Liver (tissue), 9 donors: ENCODE results near the gene LHFPL2. TPM values are rescaled to one million over a fixed set of nuclear protein-coding genes. Genes with fewer than 3 reads are reported as not detected.

Experiments used
- DNase-seq: peaks from one replicate; pipeline ENCODE4 v3.0.0-alpha.2; 2017; ENCODE audit warnings: low spot score
- H3K27ac ChIP-seq, 2 donors: one replicate each; pipeline ENCODE4 v1.7.0; 2013; ENCODE audit warnings: inconsistent platforms in 2 of 2, low read length in 2 of 2, control low read depth in 1 of 2, low read depth in 1 of 2, mild to moderate bottlenecking in 1 of 2
- H3K27me3 ChIP-seq, 4 donors: one replicate each; pipeline versions ENCODE4 v1.6.1 to v1.7.0; 2013; ENCODE audit warnings: low read length in 3 of 4, inconsistent platforms in 1 of 4, mild to moderate bottlenecking in 1 of 4, moderate library complexity in 1 of 4; ENCODE audit not compliant: control insufficient read depth in 4 of 4, insufficient read depth in 4 of 4
- H3K36me3 ChIP-seq, 4 donors: one replicate each; pipeline versions ENCODE4 v1.6.1 to v1.7.0; 2013; ENCODE audit warnings: low read length in 3 of 4, mild to moderate bottlenecking in 3 of 4, low read depth in 1 of 4, moderate library complexity in 1 of 4; ENCODE audit not compliant: control insufficient read depth in 4 of 4, insufficient read depth in 3 of 4
- H3K4me1 ChIP-seq, 4 donors: one replicate each; pipeline versions ENCODE4 v1.6.1 to v1.7.0; 2013; ENCODE audit warnings: low read length in 3 of 4, mild to moderate bottlenecking in 3 of 4, moderate library complexity in 1 of 4; ENCODE audit not compliant: control insufficient read depth in 4 of 4, insufficient read depth in 4 of 4
- H3K4me3 ChIP-seq, 3 donors: one replicate each; pipeline versions ENCODE4 v1.6.1 to v1.7.0; 2013; ENCODE audit warnings: low read length in 3 of 3, control low read depth in 1 of 3, low read depth in 1 of 3, mild to moderate bottlenecking in 1 of 3
- H3K9ac ChIP-seq, 2 donors: one replicate each; pipeline ENCODE4 v1.7.0; 2013; ENCODE audit warnings: low read length in 2 of 2, mild to moderate bottlenecking in 2 of 2, moderate library complexity in 2 of 2, control low read depth in 1 of 2, low read depth in 1 of 2
- H3K9me3 ChIP-seq, 4 donors: one replicate each; pipeline versions ENCODE4 v1.6.1 to v1.7.0; 2013; ENCODE audit warnings: low read length in 3 of 4; ENCODE audit not compliant: control insufficient read depth in 4 of 4
- ATF3 ChIP-seq: IDR thresholded peaks from 2 replicates; pipeline ENCODE4 v1.6.1; 2016; ENCODE audit warnings: antibody characterized with exemption
- CTCF ChIP-seq: fragments of 150-350 bp; IDR thresholded peaks from 2 replicates; pipeline ENCODE4 v1.5.1; 2017; ENCODE audit warnings: improper control_type of control experiment, low read depth, low read length; ENCODE audit not compliant: missing input control
- EGR1 ChIP-seq, 2 donors: IDR thresholded peaks; 2 replicates each; pipeline ENCODE4 v1.6.1; 2016 to 2018; ENCODE audit warnings: antibody characterized with exemption in 2 of 2, low read depth in 2 of 2
- FOXA1 ChIP-seq: IDR thresholded peaks from 2 replicates; pipeline ENCODE4 v1.6.1; 2016; ENCODE audit warnings: antibody characterized with exemption
- FOXA2 ChIP-seq: IDR thresholded peaks from 2 replicates; pipeline ENCODE4 v1.6.1; 2016; ENCODE audit warnings: antibody characterized with exemption
- GABPA ChIP-seq, 2 donors: IDR thresholded peaks in 1 of 2; conservative IDR thresholded peaks in 1 of 2; 2 replicates each; pipeline ENCODE4 v1.6.1; 2016; ENCODE audit warnings: antibody characterized with exemption in 2 of 2, mild to moderate bottlenecking in 1 of 2, moderate library complexity in 1 of 2
- HNF4A ChIP-seq, 2 donors: conservative IDR thresholded peaks; 2 replicates each; pipeline ENCODE4 v1.6.1; 2016; ENCODE audit warnings: antibody characterized with exemption in 2 of 2, mild to moderate bottlenecking in 2 of 2
- HNF4G ChIP-seq: IDR thresholded peaks from 2 replicates; pipeline ENCODE4 v1.6.1; 2016; ENCODE audit warnings: antibody characterized with exemption
- JUND ChIP-seq, 2 donors: IDR thresholded peaks; 2 replicates each; pipeline ENCODE4 v1.6.1; 2016; ENCODE audit warnings: antibody characterized with exemption in 2 of 2
- NR2F2 ChIP-seq: IDR thresholded peaks from 2 replicates; pipeline ENCODE4 v1.6.1; 2016; ENCODE audit warnings: antibody characterized with exemption
- RAD21 ChIP-seq, 2 donors: IDR thresholded peaks; 2 replicates each; pipeline ENCODE4 v1.6.1; 2016; ENCODE audit warnings: antibody characterized with exemption in 2 of 2, mild to moderate bottlenecking in 2 of 2
- RXRA ChIP-seq, 2 donors: IDR thresholded peaks; 2 replicates each; pipeline ENCODE4 v1.6.1; 2017 to 2018; ENCODE audit warnings: antibody characterized with exemption in 2 of 2, mild to moderate bottlenecking in 1 of 2
- TAF1 ChIP-seq: conservative IDR thresholded peaks from 2 replicates; pipeline ENCODE4 v1.6.1; 2016; ENCODE audit warnings: antibody characterized with exemption, mild to moderate bottlenecking
- YY1 ChIP-seq: IDR thresholded peaks from 2 replicates; pipeline ENCODE4 v1.6.1; 2016; ENCODE audit warnings: antibody characterized with exemption, mild to moderate bottlenecking
- WGBS: extraction: QIAGEN DNeasy Blood & Tissue Kit; methylation state at CpG from one replicate; pipeline ENCODE4 v1.1.7; 2013; 5-methylcytosine and 5-hydroxymethylcytosine counted together
- polyA plus RNA-seq, 2 donors: library from polyadenylated mRNA; stranded (reverse) in 1 of 2; unstranded in 1 of 2; fragments of 200-250 nt in 1 of 2; fragments of >200 nt in 1 of 2; fragmentation: Nextera tagmentation in 1 of 2; extraction: Ambion mirVana in 1 of 2; gene quantifications; one replicate each; pipeline versions ENCODE4 v1.2.1 to v1.2.3, GENCODE V29; 2013 to 2015
- total RNA-seq, 2 donors: library from RNA; depleted of rRNA; stranded (reverse); fragments of >200 nt; gene quantifications; one replicate each; pipeline ENCODE4 v1.2.3, GENCODE V29; 2014
- TF ChIP-seq, protein P1 (sequence below): IDR thresholded peaks from 2 replicates; pipeline ENCODE4 v1.6.1; 2016; ENCODE audit warnings: antibody characterized with exemption
- donor health status: healthy.
- donor health status: healthy.
- donor health status: healthy.
- donor health status: healthy.
- donor health status: healthy.

Gene LHFPL2
- total and polyA plus RNA-seq, 4 donors, result 1.6 to 9.4 (median 5.6) TPM

DNA sequence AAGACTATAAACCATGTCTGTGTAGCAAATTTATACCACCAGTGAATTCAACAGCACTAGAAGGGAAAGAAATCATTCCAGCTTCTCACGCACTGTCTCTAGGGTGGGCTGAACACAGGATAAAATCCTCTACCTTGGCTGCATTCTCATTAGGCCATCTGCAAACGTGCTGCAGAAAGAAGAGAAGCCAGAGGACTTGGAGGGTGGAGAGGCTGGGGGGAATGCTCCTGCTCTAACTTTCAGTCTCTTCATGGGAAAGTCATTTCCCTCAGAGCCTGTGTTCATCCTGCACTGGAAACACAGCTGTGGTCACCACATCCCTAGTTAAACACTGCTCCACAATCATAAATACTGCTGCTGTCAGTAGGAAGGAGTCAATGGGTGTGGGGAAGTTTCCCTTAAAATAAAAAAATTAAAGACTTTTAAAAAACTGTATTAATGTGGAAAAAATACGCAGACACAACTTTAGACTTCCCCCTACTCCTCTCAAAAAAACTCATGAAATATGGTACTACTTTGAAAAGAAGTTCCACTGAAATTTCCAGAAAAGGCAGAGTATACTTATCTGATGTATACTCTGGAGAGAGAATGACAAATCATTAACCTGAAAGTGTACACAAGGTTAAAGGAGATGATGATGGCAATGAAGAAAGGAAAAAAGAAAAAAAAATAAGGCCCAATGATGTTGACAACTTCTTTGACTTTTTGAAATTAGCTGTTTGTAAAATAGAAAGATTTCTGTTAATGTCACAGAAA is 46.8 kb downstream of the LHFPL2 start:
- H3K27me3 ChIP-seq, result no peaks in the 10 kb centered on the region
- 91% methylated on average over 3 of the region's 3 CpGs for WGBS
- no peak overlapping the region for H3K9ac ChIP-seq
- H3K4me1 ChIP-seq, result no peaks in the 10 kb centered on the region
- H3K27ac ChIP-seq, result no peak overlapping the region
- H3K4me3 ChIP-seq, result no peak overlapping the region
- no peak for TF ChIP-seq CTCF
- TF ChIP-seq YY1, result no peak
- TF ChIP-seq HNF4A (conservative IDR thresholded peaks at IDR 0.05), result no peak
- TF ChIP-seq ATF3, result no peak
- TF ChIP-seq EGR1 (IDR thresholded peaks at IDR 0.05; ENCODE audit: low read depth in 2 of 2), result no peak
- no peak for TF ChIP-seq RAD21 (IDR thresholded peaks at IDR 0.05)
- no peak for TF ChIP-seq HNF4G
- TF ChIP-seq FOXA2, result no peak
- no peak for TF ChIP-seq RXRA (IDR thresholded peaks at IDR 0.05)
- no peak for DNase-seq
- H3K9me3 ChIP-seq, result no peaks in the 10 kb centered on the region
- H3K36me3 ChIP-seq, result no peaks in the 10 kb centered on the region

DNA sequence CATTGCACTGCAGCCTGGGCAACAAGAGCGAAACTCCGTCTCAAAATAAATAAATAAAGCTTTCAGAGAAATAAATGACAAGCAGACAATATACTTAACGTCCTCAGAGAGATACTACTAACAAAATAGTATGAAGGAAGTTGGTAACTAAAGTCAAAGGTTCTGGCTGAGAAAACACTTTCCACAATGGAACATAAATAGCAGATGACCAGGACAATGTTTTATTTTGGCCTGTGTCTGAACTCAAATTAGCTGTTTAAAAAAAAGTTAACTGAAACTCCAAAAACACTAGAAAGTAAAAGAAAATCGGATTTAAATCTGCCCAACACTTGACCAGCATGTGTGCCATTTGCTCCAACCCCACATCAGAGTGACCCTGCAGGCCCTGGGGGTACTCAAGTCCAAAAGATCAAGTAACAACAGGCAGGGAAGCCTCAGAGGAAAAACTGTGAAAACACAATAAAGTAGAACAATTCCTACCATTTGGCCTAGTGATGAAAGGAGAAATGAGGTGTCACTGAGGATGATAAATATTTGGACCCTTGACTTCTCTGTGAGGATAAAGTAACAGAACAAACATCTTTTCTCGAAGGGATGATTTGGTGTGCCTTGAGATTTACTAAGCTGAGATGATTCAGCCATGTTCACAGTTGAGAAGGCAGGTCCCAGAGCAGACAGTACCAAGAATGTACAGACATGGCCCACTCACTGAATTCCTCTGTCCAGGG is 47.7 kb downstream of the LHFPL2 start:
- no peak for DNase-seq
- Histone ChIP-seq H3K27me3 (no peaks in the 10 kb centered on the region), H3K4me1 (no peaks in the 10 kb centered on the region), H3K4me3 (no peak overlapping the region), H3K9ac (no peak overlapping the region), H3K27ac (no peak overlapping the region), H3K9me3 (no peaks in the 10 kb centered on the region), H3K36me3 (no peaks in the 10 kb centered on the region)
- no peak for TF ChIP-seq GABPA (IDR thresholded peaks at IDR 0.05 in 1 of 2, conservative IDR thresholded peaks at IDR 0.05 in 1 of 2)
- TF ChIP-seq HNF4A (conservative IDR thresholded peaks at IDR 0.05), result no peak
- TF ChIP-seq RAD21 (IDR thresholded peaks at IDR 0.05), result no peak
- no peak for TF ChIP-seq FOXA1
- no peak for TF ChIP-seq TAF1
- no peak for TF ChIP-seq CTCF
- no peak for TF ChIP-seq NR2F2
- TF ChIP-seq ATF3, result no peak
- no peak for TF ChIP-seq JUND (IDR thresholded peaks at IDR 0.05)
- TF ChIP-seq, protein P1, sequence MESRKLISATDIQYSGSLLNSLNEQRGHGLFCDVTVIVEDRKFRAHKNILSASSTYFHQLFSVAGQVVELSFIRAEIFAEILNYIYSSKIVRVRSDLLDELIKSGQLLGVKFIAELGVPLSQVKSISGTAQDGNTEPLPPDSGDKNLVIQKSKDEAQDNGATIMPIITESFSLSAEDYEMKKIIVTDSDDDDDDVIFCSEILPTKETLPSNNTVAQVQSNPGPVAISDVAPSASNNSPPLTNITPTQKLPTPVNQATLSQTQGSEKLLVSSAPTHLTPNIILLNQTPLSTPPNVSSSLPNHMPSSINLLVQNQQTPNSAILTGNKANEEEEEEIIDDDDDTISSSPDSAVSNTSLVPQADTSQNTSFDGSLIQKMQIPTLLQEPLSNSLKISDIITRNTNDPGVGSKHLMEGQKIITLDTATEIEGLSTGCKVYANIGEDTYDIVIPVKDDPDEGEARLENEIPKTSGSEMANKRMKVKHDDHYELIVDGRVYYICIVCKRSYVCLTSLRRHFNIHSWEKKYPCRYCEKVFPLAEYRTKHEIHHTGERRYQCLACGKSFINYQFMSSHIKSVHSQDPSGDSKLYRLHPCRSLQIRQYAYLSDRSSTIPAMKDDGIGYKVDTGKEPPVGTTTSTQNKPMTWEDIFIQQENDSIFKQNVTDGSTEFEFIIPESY, result no peak
- 87% methylated on average over 5 of the region's 5 CpGs for WGBS
